GM19328 (cell line): ENCODE data around the gene HAUS2.
A peak's percentile ranks its signal among the peaks of the same experiment; 100 is the strongest.
"Not testable (repeated sequence)": the region's sequence is repeated elsewhere in the genome, so short reads cannot be mapped to it uniquely, and the experiment has no call there.

Source experiments
- ATAC-seq: cut with Tn5 transposase; IDR thresholded peaks from one replicate; pipeline ENCODE4 v1.9.1; 2021; ENCODE audit warnings: mild to moderate bottlenecking, moderate library complexity; ENCODE audit not compliant: unreplicated experiment

Gene HAUS2

GRCh38 chr15:42575188-42576039 lies 26.8 kb downstream of the HAUS2 start, which contains the start of gene STARD9:
TSS of gene STARD9 (plus strand) at chr15:42575606. CDS start at chr15:42575716, 110 bp downstream.
- peak; percentile 94 for ATAC-seq

GRCh38 chr15:42576040-42576594 lies 27.5 kb downstream of the HAUS2 start:
- no peak for ATAC-seq

GRCh38 chr15:42576776-42577175 lies 28.1 kb downstream of the HAUS2 start:
- ATAC-seq: no peak

GRCh38 chr15:42577514-42578031 lies 28.9 kb downstream of the HAUS2 start:
- ATAC-seq: no peak

GRCh38 chr15:42578984-42579537 lies 30.4 kb downstream of the HAUS2 start:
- ATAC-seq: no peak

- peak; percentile 65 for ATAC-seq
Measured at GRCh38 chr15:42581272-42581730, 32.7 kb downstream of the HAUS2 start.

GRCh38 chr15:42582569-42583375 lies 34.1 kb downstream of the HAUS2 start:
- ATAC-seq: no peak

GRCh38 chr15:42584031-42584765 lies 35.6 kb downstream of the HAUS2 start:
- ATAC-seq: no peak

GRCh38 chr15:42590619-42591237 lies 42.1 kb downstream of the HAUS2 start:
- ATAC-seq: no peak

- no peak for ATAC-seq
Measured at GRCh38 chr15:42591238-42591934, 42.7 kb downstream of the HAUS2 start.

- ATAC-seq: no peak
Measured at GRCh38 chr15:42592716-42593115, 44.1 kb downstream of the HAUS2 start.

- ATAC-seq: no peak
Measured at GRCh38 chr15:42593143-42593542, 44.5 kb downstream of the HAUS2 start.

GRCh38 chr15:42594095-42594494 lies 45.5 kb downstream of the HAUS2 start:
- no peak for ATAC-seq

- no peak for ATAC-seq
Measured at GRCh38 chr15:42595626-42596240, 47.1 kb downstream of the HAUS2 start.

GRCh38 chr15:42601316-42601715 lies 52.7 kb downstream of the HAUS2 start:
- ATAC-seq: not testable (repeated sequence)

GRCh38 chr15:42602501-42602900 lies 53.9 kb downstream of the HAUS2 start:
- no peak for ATAC-seq

GRCh38 chr15:42603978-42604377 lies 55.3 kb downstream of the HAUS2 start:
- no peak for ATAC-seq

- no peak for ATAC-seq
Measured at GRCh38 chr15:42604894-42605744, 56.5 kb downstream of the HAUS2 start.
